Activated T-cell treated with anti-CD3 and anti-CD28 coated beads for 1 hour (primary cell): ENCODE data around the gene VAV3.
"Not testable (repeated sequence)": the region's sequence is repeated elsewhere in the genome, so short reads cannot be mapped to it uniquely, and the experiment has no call there.

Source experiments
- DNase-seq: peaks from one replicate; pipeline ENCODE4 v3.0.0-alpha.2; 2020; ENCODE audit warnings: low read depth

Gene VAV3

DNA sequence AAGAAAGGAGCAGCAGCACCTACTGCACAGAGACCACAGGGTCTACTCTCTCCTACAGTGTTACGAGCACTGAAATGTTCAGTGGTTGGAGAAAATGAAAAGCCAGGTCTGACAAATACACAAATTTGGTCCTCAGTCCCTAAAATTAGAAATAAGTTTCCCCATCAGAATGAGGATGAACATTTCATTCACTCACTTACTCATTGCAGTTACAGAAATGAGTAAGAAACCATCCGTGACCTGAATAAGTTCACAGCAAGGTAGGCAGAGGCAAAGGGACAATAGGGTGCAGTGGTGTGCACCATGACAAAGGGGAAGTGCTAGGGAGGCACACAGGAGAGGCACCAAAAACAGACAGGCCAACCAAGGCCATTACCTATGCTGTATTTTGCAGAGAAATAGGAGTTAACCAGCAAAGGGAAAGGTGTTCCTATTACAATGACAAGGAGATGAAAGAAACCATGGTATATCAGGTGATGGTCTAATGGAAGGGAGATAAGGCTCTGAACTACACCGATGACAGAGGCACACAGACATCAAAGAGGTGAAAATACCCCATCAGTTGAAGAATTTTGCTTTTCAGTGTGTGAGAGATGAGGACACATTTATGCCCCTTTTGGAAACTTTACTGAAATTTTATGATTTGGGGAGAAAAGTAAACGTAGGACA is 29.4 kb downstream of the VAV3 start:
- no peak for DNase-seq

DNA sequence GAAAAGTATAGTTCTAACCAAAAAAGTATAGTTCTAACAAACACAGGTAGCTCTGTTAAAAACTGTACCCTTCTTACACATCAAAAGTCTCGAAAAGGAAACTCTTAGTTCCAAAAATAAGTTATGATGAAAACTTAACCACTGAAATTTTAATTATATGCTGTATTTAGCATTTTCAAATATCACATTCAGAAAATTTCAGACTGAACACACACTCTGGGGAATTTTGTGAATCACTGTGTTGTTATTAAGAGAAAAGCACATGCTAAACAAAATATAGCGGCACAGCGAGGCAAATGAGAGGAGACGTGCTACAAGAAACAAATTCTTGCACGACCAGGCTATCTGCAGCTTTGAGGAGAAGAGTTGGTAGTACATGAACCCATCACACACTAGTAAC is 30.4 kb downstream of the VAV3 start:
- DNase-seq, result no peak

DNA sequence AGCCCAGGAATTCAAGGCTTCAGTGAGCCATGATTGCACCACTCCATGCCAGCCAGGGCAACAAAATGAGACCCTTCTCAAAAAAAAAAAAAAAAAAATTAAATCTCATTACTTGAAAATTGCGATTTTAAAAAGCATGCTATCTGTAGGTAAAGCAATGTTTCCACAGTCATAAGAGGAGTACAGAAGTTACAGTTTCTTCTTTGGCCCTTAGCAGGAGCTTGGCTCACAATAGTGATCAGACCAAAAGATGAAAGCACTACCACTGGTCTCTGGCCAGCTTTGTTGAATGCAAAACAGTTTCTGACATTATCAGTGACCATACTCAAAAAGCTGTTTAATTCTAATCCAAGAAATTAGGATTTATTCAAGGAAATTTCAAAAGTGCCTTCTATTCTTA is 31.2 kb downstream of the VAV3 start:
- no peak for DNase-seq

GRCh38 chr1:107930292-107930691 is 34.7 kb downstream of the VAV3 start:
- no peak for DNase-seq

GRCh38 chr1:107927820-107928219 is 37.2 kb downstream of the VAV3 start:
- no peak for DNase-seq

GRCh38 chr1:107926436-107927080 is 38.4 kb downstream of the VAV3 start:
- DNase-seq, result no peak

- no peak for DNase-seq
Measured at GRCh38 chr1:107925565-107925964, 39.4 kb downstream of the VAV3 start.

DNA sequence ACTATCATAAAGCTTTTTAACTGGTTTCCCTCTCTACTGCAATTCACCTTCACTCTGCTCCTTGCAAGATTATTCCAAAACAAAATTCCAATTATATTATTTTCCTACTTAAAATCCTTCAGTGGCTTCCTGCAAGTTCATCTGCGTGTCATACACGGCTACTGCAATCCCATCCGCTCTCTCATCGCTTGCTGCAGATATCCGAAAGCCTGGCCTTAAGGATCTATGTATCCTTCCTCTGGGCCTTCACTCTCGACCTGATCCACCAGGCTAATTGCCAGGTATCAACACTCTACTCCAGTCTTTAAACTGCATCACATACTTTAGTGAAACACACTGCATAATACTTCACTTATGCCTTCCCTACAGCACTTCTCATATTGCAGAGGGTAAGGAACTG is 44.0 kb downstream of the VAV3 start:
- no peak for DNase-seq

GRCh38 chr1:107920561-107920960 is 44.4 kb downstream of the VAV3 start:
- no peak for DNase-seq

GRCh38 chr1:107919953-107920352 is 45.0 kb downstream of the VAV3 start:
- no peak for DNase-seq

- DNase-seq, result no peak
Measured at GRCh38 chr1:107914119-107914765, 50.7 kb downstream of the VAV3 start.

DNA sequence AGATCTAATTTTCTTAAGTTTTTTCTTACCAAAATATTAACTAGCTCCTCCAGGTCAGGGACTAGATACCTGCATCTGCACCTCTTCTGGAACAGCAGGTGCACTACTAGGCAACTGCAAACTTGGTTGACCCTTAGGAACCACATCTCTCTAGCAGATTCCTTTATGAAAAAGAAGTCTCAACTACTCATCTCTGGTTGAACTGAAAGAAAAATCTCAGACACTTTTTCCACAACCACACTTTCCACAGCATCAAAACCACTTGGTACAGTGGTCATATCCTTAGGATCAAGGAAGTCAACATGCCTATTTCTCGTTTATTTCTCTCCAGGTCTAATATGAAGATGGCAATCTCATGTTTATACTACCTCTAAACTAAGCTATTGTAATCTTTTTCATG is 52.3 kb downstream of the VAV3 start:
- DNase-seq, result no peak

GRCh38 chr1:107900090-107900945 is 64.7 kb downstream of the VAV3 start:
- no peak for DNase-seq

GRCh38 chr1:107899655-107900054 is 65.3 kb downstream of the VAV3 start:
- no peak for DNase-seq

GRCh38 chr1:107897438-107898345 is 67.3 kb downstream of the VAV3 start:
- no peak for DNase-seq

DNA sequence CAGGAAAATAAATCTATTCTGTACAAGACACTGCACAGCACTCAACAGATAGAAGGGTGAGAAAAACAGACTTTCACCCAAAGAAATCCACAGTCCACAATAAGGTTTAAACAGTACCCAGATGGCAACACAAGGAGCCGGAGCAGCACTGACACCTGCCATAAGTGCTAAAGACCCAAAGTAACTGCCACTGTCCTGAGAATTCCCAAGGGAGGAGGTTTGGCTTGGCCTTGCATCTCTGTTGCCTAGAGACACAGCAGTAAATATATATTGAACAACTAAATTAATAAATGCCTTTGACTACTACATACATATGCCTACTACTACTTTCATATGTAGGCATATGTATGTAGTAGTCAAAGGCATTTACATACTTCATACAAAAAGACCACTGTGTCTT is 68.0 kb downstream of the VAV3 start:
- DNase-seq, result no peak

DNA sequence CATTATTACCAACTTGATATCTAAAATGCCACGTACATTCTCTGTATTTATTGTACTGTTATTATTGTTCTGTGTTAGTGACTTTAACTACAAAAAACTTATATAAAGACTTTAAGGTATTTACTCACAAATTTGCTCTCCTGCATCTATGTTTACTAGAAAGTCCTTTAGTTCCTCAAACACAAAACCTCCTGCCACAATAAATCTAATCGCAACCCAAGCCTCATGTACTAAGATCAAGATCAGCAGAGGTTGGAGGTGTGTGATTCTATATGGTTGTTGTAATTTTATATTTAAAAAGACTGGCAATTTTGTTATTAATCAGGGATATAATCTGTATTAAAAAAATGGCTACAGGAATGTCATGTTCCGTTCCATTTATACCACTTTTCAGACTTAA is 68.6 kb downstream of the VAV3 start:
- no peak for DNase-seq

- no peak for DNase-seq
Measured at GRCh38 chr1:107895403-107896191, 69.4 kb downstream of the VAV3 start.

DNA sequence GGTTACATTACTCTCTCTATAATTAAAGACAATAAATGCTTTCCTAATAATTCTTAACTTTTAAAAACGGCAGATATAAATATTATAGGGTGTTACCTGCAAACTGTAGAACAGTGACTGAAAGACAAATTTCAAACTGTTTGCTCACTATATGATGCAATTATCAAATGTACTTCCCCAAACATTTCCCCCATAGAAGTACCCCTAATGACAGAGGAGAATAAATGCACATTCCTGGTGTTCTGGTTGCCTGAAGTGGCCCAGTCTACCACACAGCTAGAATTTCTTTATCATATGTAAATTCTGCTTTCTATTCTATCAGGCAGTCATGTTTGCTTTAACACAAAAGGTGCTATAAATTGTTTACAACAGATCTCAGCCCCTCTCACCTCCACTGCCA is 70.4 kb downstream of the VAV3 start:
- DNase-seq, result no peak

DNA sequence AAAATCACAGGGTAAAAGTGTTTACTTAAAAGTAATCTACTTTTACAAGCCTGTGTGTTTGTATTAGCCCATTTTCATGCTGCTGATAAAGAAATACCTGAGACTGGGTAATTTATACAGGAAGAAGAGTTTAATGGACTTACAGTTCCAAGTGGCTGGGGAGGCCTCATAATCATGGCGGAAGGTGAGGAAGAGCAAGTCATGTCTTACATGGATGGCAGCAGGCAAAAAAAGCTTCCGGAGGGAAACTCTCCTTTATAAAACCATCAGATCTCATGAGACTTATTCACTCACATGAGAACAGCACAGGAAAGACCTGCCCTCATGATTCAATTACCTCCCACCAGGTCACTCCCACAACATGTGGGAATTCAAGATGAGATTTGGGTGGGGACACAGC is 71.6 kb downstream of the VAV3 start:
- not testable (repeated sequence) for DNase-seq

- DNase-seq, result no peak
Measured at GRCh38 chr1:107889524-107889923, 75.5 kb downstream of the VAV3 start.
